H1 (cell line): ENCODE results near the gene RNF123.

ENCODE experiments used
- EP300 ChIP-seq, 2 experiments: IDR thresholded peaks; 1 replicate in 1 of 2; 2 replicates in 1 of 2; pipeline ENCODE4 v1.6.1; 2011 to 2012; ENCODE audit warnings: low read depth in 2 of 2, low read length in 2 of 2, mild to moderate bottlenecking in 2 of 2, borderline replicate concordance in 1 of 2, inconsistent platforms in 1 of 2, moderate library complexity in 1 of 2
- EZH2 ChIP-seq: fragments of 200-600 bp; sonication (generic); IDR thresholded peaks from 2 replicates; pipeline ENCODE4 v1.7.1; 2012; ENCODE audit warnings: low read depth, mild to moderate bottlenecking, moderate library complexity, low read length, inconsistent platforms; ENCODE audit not compliant: severe bottlenecking
- JUN ChIP-seq: IDR thresholded peaks from 2 replicates; pipeline ENCODE4 v1.6.1; 2011; ENCODE audit warnings: low read depth, mild to moderate bottlenecking, improper control_type of control experiment, low read length
- MAX ChIP-seq: IDR thresholded peaks from 2 replicates; pipeline ENCODE4 v1.6.1; 2012; ENCODE audit warnings: inconsistent platforms
- NANOG ChIP-seq: IDR thresholded peaks from 2 replicates; pipeline ENCODE4 v1.6.1; 2011; ENCODE audit warnings: low read length, low read depth, mild to moderate bottlenecking, inconsistent platforms; ENCODE audit not compliant: insufficient read depth, poor library complexity, severe bottlenecking
- TAF1 ChIP-seq: IDR thresholded peaks from 2 replicates; pipeline ENCODE4 v1.6.1; 2011; ENCODE audit warnings: mild to moderate bottlenecking, low read depth, low read length
- TEAD4 ChIP-seq: IDR thresholded peaks from 2 replicates; pipeline ENCODE4 v1.6.1; 2012; ENCODE audit warnings: low read depth, low read length, inconsistent platforms, mixed read lengths

- TF ChIP-seq TEAD4, result no peak
- TF ChIP-seq JUN, result no peak
- TF ChIP-seq MAX, result peak; percentile 82
- TF ChIP-seq EP300 (IDR thresholded peaks at IDR 0.05; ENCODE audit: borderline replicate concordance in 1 of 2, low read depth in 2 of 2, low read length in 2 of 2), result no peak
- TF ChIP-seq EZH2, result no peak
- no peak for TF ChIP-seq NANOG
- TF ChIP-seq TAF1, result no peak
Observed at GRCh38 chr3:49723296-49723627, 33.9 kb downstream of the RNF123 start.
